ENCODE data around the gene GTPBP6. TPM values are rescaled to one million over a fixed set of nuclear protein-coding genes. Genes with fewer than 3 reads are reported as not detected.
"Not testable (repeated sequence)": the region's sequence is repeated elsewhere in the genome, so short reads cannot be mapped to it uniquely, and the experiment has no call there.

The GTPBP6 gene
- total and polyA plus RNA-seq, 8 donors = 31.1 to 63.2 (median 53.1) TPM

DNA sequence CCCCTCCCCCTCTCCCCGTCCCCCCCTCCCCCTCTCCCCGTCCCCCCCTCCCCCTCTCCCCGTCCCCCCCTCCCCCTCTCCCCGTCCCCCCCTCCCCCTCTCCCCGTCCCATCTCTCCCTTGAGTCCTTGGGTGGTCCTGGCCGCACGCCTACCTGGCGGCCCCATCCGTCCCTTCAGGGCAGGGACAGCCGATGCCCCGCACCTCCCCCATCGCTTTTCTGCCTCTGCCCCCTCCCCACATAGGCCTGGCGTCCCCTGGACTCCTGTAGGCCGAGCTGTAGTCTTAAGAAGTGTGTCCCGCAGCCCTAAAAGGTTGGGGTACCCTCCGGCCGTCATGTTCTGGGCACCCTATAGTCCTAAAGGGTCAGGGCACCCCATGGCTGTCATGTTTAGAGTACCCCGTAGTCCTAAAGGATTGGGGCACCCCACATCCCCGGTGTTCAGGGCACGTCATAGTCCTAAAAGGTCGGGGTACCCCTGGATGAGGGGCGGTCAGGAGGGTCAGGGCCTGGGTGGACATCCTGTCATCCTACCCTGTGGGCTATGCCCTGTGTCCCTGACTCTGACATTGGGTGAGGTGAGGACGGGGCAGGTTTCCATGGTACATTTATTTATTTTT lies 10.8 kb upstream of the GTPBP6 start:
- Histone ChIP-seq H3K36me3 (peaks cover 0 to 18% of the 10 kb centered on the region in 2 donors), H3K27ac (no peak overlapping the region), H3K4me1 (peaks cover 6 to 15% of the 10 kb centered on the region in 2 donors), H3K27me3 (peaks cover 19 to 35% of the 10 kb centered on the region in 2 donors), H3K4me3 (no peak overlapping the region), H3K9me3 (no peaks in the 10 kb centered on the region)
- TF ChIP-seq, protein P1, sequence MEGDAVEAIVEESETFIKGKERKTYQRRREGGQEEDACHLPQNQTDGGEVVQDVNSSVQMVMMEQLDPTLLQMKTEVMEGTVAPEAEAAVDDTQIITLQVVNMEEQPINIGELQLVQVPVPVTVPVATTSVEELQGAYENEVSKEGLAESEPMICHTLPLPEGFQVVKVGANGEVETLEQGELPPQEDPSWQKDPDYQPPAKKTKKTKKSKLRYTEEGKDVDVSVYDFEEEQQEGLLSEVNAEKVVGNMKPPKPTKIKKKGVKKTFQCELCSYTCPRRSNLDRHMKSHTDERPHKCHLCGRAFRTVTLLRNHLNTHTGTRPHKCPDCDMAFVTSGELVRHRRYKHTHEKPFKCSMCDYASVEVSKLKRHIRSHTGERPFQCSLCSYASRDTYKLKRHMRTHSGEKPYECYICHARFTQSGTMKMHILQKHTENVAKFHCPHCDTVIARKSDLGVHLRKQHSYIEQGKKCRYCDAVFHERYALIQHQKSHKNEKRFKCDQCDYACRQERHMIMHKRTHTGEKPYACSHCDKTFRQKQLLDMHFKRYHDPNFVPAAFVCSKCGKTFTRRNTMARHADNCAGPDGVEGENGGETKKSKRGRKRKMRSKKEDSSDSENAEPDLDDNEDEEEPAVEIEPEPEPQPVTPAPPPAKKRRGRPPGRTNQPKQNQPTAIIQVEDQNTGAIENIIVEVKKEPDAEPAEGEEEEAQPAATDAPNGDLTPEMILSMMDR (IDR thresholded peaks at IDR 0.05) = no peak
- ATAC-seq = no peak
- intact Hi-C loops (cut with DNase I) = no loop called here
- peak in 2 of 4 donors; percentile 29 to 32 for DNase-seq

DNA sequence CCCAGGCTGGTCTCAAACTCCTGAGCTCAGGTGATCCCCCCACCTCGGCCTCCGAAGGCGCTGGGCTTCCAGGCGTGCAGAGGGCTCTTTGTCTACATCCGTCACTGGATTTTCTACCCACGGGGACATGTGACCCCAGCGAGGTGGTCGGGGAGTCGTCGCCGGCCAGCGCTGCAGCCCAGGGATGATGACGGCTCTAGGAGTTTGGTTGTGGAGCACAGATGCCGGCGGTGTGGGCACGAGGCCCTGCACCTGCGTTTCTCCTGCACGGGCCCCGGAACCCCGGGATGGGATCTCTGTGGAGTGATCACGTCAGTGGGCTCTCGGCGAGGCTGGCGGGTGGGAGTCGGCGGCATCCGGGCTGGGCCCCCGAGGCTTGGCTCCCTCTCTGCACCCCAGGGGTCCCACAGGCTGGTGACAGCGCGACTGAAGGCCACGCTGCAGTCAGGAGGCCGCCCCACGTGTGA lies 9.1 kb upstream of the GTPBP6 start:
- peak in 2 of 4 donors; percentile 25 to 75 for DNase-seq
- no peak for ATAC-seq
- Histone ChIP-seq H3K27ac (no peak overlapping the region), H3K4me3 (no peak overlapping the region), H3K27me3 (peaks cover 19 to 40% of the 10 kb centered on the region in 2 donors), H3K4me1 (peaks cover 6 to 20% of the 10 kb centered on the region in 2 donors), H3K9me3 (no peaks in the 10 kb centered on the region), H3K36me3 (peaks cover 0 to 1% of the 10 kb centered on the region in 2 donors)
- TF ChIP-seq, protein P1 (IDR thresholded peaks at IDR 0.05) = no peak
- intact Hi-C loops (cut with DNase I) = no loop called here

DNA sequence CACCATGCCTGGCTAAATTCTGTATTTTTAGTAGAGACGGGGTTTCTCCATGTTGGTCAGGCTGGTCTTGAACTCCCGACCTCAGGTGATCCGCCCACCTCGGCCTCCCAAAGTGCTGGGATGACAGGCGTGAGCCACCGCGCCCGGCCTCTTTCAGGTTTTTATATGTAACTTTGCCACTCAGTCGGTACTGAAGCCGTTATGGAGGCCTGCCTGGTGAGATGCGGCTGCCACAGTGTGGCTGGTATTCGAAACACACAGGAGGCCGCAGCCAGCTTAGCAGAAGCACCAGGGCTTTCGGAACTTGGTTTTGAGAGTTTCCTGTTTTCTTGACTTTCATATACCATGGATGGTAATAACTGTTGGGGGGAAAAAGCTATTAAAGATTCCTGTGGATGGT lies 6.1 kb upstream of the GTPBP6 start:
- H3K27me3 ChIP-seq = peaks cover 0 to 10% of the 10 kb centered on the region in 2 donors
- H3K4me3 ChIP-seq; ATAC-seq; H3K27ac ChIP-seq; intact Hi-C loops (cut with DNase I); H3K36me3 ChIP-seq; H3K9me3 ChIP-seq: not testable (repeated sequence)
- H3K4me1 ChIP-seq = peaks cover 7 to 18% of the 10 kb centered on the region in 2 donors
- DNase-seq = peak in 2 of 4 donors; percentile 14 to 41

DNA sequence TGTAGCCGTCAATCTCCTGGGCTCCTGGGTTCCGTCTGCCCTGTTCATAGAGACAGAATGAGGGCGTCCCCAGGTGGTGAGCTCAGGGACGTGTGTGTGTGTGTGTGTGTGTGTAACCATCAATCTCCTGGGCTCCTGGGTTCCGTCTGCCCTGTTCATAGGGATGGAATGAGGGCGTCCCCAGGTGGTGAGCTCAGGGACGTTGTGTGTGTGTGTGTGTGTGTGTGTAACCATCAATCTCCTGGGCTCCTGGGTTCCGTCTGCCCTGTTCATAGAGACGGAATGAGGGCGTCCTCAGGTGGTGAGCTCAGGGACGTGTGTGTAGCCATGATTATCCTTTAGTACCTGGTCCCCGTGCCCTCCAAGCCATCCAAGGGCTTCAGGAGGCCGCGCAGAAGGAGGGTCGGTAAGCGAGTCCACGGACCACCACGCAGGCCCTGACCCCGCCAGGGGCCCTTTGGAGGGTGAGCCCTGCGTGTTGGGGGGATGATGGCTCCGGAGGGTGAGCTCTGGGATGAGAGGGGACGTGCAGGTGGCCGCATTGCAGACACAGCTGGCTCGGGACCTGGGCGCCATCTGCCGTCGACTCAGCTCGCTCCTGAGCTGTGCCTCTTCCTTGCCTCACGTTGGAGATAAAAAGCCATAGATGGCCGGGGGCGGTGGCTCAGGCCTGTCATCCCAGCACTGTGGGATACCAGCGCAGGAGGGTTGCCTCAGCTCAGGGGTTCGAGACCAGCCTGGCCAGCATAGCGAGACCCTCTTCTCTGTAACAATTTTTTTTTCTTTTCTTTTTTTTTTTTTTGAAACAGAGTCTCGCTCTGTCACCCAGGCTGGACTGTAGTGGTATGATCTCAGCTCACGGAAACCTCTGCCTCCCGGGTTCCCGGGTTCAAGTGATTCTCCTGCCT lies 5.4 kb upstream of the GTPBP6 start:
- intact Hi-C loops (cut with DNase I) = no loop called here
- Histone ChIP-seq H3K27me3 (peaks cover 0 to 9% of the 10 kb centered on the region in 2 donors), H3K27ac (no peak overlapping the region), H3K4me1 (peaks cover 7 to 21% of the 10 kb centered on the region in 2 donors), H3K36me3 (no peaks in the 10 kb centered on the region), H3K9me3 (no peaks in the 10 kb centered on the region), H3K4me3 (no peak overlapping the region)
- TF ChIP-seq, protein P1 (IDR thresholded peaks at IDR 0.05) = no peak
- DNase-seq = peak; percentile 51 to 86 (median 68)
- ATAC-seq = peak; percentile 30

DNA sequence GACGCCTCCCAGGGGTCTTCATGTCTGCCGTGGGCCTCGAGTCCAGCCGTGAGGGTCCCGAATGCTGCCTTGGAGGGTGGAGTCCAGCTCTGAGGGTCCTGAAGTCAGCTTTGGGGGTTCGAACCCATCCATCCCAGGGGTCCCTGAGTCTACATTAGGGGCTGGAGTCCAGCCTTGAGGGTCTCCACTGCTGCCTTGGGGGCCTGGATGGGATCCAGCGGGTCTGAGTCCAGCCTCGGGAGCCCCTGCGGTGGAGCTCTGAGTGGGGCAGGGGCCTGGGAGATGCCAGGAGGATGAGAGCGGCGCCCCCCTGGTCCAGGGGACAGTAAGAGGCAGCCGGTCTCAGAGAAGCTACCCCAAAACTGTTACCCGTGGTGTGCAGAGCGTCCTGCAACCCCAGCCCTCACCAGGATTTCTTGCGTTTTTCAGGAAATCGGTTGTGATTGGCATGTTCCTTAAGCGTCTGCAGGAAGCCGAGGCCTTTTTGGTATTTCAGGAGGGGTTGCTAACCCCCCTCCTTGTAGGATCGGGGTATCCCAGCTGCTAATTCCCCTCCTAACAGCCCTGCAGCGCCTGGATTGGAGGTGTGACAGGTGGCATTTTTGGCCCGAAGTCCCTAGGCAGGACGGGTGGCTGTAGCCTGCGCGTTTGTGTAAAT lies 1.7 kb upstream of the GTPBP6 start:
- TF ChIP-seq, protein P1 (IDR thresholded peaks at IDR 0.05) = no peak
- peak overlapping the region in 1 of 2 donors; percentile 96 for H3K27ac ChIP-seq
- intact Hi-C loops (cut with DNase I) = no loop called here
- no peaks in the 10 kb centered on the region for H3K9me3 ChIP-seq
- peaks cover 0 to 10% of the 10 kb centered on the region in 2 donors for H3K36me3 ChIP-seq
- peaks cover 7 to 21% of the 10 kb centered on the region in 2 donors for H3K4me1 ChIP-seq
- ATAC-seq = no peak
- H3K4me3 ChIP-seq = peak overlapping the region; percentile 67 to 89
- H3K27me3 ChIP-seq = peaks cover 0 to 9% of the 10 kb centered on the region in 2 donors
- peak in 2 of 4 donors; percentile 38 to 80 for DNase-seq
